Measurements from ENCODE around the gene SLC2A9. TPM values are rescaled to one million over a fixed set of nuclear protein-coding genes. Genes with fewer than 3 reads are reported as not detected.

SLC2A9 gene
- total RNA-seq, 4 donors from 2014 or later = 0.19 to 0.89 (median 0.62) TPM

DNA sequence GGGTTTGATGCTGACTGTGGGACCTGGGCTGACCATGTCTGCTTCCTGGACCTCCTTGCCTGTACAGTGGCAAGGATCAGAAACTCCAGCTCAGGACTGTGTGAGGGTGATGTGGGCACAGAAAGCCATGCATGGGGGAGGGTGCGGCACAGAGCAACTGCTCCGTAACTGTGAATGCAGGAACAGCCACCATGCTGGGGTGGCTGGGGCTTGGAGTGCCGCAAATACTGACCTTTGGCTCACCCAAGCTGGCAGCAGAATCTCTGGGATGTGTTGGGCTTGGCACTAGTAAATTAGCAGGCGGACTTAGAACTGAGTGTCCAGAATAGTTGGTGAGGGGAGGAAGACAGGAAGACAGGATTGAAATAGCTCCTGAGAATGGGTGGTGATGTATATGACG lies 187.9 kb downstream of the SLC2A9 start:
- H3K27me3 ChIP-seq = no peaks in the 10 kb centered on the region
- H3K27ac ChIP-seq = no peak overlapping the region
- no peaks in the 10 kb centered on the region for H3K9me3 ChIP-seq
- no peak for DNase-seq
- no peak overlapping the region for H3K4me3 ChIP-seq
- intact Hi-C loops (cut with DNase I; ENCODE audit: low total_unique reads) = no loop called here
- in situ Hi-C loops (cut with MboI; ENCODE audit: low sequenced_read_pairs in 4 of 4) = no loop called here
- H3K36me3 ChIP-seq = no peaks in the 10 kb centered on the region
- TF ChIP-seq, protein P1, sequence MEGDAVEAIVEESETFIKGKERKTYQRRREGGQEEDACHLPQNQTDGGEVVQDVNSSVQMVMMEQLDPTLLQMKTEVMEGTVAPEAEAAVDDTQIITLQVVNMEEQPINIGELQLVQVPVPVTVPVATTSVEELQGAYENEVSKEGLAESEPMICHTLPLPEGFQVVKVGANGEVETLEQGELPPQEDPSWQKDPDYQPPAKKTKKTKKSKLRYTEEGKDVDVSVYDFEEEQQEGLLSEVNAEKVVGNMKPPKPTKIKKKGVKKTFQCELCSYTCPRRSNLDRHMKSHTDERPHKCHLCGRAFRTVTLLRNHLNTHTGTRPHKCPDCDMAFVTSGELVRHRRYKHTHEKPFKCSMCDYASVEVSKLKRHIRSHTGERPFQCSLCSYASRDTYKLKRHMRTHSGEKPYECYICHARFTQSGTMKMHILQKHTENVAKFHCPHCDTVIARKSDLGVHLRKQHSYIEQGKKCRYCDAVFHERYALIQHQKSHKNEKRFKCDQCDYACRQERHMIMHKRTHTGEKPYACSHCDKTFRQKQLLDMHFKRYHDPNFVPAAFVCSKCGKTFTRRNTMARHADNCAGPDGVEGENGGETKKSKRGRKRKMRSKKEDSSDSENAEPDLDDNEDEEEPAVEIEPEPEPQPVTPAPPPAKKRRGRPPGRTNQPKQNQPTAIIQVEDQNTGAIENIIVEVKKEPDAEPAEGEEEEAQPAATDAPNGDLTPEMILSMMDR (IDR thresholded peaks at IDR 0.05 in 4 of 5, conservative IDR thresholded peaks at IDR 0.05 in 1 of 5) = no peak
- no peak for TF ChIP-seq POLR2A (IDR thresholded peaks at IDR 0.05)
- no peaks in the 10 kb centered on the region for H3K4me1 ChIP-seq
- no peak for ATAC-seq

DNA sequence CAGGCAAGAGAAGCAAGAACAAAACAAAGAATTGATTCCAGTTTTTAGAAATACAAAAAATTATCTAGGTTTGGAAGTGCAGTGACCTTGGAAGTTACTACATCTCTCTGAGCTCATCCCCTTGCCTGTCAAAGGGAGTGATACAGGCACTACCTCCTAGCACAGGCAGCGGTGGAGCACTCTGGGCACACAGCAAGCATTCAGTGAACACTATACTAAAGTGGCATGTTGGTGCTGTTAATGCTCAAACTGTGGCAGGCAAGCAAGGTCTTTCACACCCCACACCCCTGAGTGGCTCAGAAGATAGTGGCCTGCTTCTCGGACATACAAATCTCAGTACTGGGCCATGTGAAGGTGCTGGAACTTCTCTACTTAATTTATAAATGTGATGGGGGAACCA lies 188.7 kb downstream of the SLC2A9 start:
- no peaks in the 10 kb centered on the region for H3K9me3 ChIP-seq
- no peaks in the 10 kb centered on the region for H3K36me3 ChIP-seq
- TF ChIP-seq, protein P1 (IDR thresholded peaks at IDR 0.05 in 4 of 5, conservative IDR thresholded peaks at IDR 0.05 in 1 of 5) = no peak
- no peak for TF ChIP-seq POLR2A (IDR thresholded peaks at IDR 0.05)
- no peak for ATAC-seq
- intact Hi-C loops (cut with DNase I; ENCODE audit: low total_unique reads) (no loop called here), in situ Hi-C loops (cut with MboI; ENCODE audit: low sequenced_read_pairs in 4 of 4) (no loop called here)
- no peak for DNase-seq
- no peak overlapping the region for H3K4me3 ChIP-seq
- no peaks in the 10 kb centered on the region for H3K4me1 ChIP-seq
- H3K27ac ChIP-seq = no peak overlapping the region
- no peaks in the 10 kb centered on the region for H3K27me3 ChIP-seq

DNA sequence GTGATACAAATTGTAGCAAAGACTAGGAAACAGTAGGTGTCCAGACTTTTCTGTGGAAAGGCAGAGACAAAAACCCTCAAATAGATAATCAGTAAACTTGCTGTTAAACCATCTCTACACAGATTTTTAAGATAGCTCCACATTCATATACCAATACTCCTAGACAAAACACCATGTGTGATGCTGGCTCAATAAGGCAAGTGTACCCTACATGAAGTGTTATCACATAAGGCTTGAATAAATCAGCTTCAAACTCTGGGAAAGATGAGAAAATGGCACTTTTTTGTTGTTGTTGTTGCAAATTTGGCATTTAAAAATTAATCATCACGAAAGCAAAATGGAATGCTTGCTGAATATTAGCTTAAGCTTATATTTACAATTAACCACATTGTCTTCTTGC lies 194.7 kb downstream of the SLC2A9 start:
- no peaks in the 10 kb centered on the region for H3K9me3 ChIP-seq
- DNase-seq (no peak), ATAC-seq (no peak)
- no peaks in the 10 kb centered on the region for H3K4me1 ChIP-seq
- TF ChIP-seq POLR2A (IDR thresholded peaks at IDR 0.05) = no peak
- TF ChIP-seq, protein P1 (IDR thresholded peaks at IDR 0.05 in 4 of 5, conservative IDR thresholded peaks at IDR 0.05 in 1 of 5) = no peak
- in situ Hi-C loops (cut with MboI; ENCODE audit: low sequenced_read_pairs in 4 of 4) (no loop called here), intact Hi-C loops (cut with DNase I; ENCODE audit: low total_unique reads) (no loop called here)
- no peaks in the 10 kb centered on the region for H3K36me3 ChIP-seq
- no peaks in the 10 kb centered on the region for H3K27me3 ChIP-seq
- no peak overlapping the region for H3K4me3 ChIP-seq
- H3K27ac ChIP-seq = no peak overlapping the region

DNA sequence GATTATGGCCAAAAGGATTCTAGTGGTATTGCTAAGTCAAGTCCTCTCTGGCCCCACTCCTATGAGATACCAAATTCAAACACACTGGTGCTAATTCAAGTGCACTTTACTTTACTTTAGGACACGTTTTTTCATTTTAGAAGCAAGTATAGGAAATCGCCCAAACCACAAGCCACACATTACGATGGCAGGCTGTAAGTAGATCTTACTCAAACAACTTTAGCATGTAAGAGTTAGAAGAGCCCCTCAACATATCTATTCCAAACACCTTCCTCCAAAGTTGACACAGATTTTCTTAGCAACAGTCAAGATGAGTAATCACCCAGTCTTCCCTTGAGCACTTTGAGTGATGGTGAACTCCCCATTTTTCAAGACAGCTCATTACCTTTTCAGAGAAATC lies 196.2 kb downstream of the SLC2A9 start:
- no peak overlapping the region for H3K4me3 ChIP-seq
- intact Hi-C loops (cut with DNase I; ENCODE audit: low total_unique reads) (no loop called here), in situ Hi-C loops (cut with MboI; ENCODE audit: low sequenced_read_pairs in 4 of 4) (no loop called here)
- no peaks in the 10 kb centered on the region for H3K4me1 ChIP-seq
- H3K27ac ChIP-seq = no peak overlapping the region
- H3K9me3 ChIP-seq = no peaks in the 10 kb centered on the region
- H3K27me3 ChIP-seq = no peaks in the 10 kb centered on the region
- ATAC-seq (no peak), DNase-seq (no peak)
- TF ChIP-seq, protein P1 (IDR thresholded peaks at IDR 0.05 in 4 of 5, conservative IDR thresholded peaks at IDR 0.05 in 1 of 5) = no peak
- TF ChIP-seq POLR2A (IDR thresholded peaks at IDR 0.05) = no peak
- H3K36me3 ChIP-seq = no peaks in the 10 kb centered on the region

DNA sequence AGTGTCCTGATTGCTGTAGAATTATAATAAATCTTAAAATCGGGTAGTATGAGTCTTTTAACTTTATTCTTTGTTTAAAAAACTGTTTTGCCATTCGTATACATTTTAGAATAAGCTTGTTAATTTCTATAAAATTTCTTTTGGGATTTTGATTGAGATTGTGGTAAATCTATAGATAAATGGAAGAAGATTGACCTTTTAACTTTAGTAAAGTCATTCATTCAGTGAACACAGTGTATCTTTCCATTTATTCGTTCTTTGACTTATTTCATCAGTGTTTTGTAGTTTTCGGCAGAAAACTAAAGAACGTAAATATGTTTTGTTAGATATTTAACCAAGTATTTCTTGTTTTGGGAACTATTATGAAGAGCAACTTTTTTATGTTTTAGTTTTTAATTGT lies 201.0 kb downstream of the SLC2A9 start:
- in situ Hi-C loops (cut with MboI; ENCODE audit: low sequenced_read_pairs in 4 of 4) (no loop called here), intact Hi-C loops (cut with DNase I; ENCODE audit: low total_unique reads) (no loop called here)
- TF ChIP-seq, protein P1 (IDR thresholded peaks at IDR 0.05 in 4 of 5, conservative IDR thresholded peaks at IDR 0.05 in 1 of 5) = no peak
- no peak for TF ChIP-seq POLR2A (IDR thresholded peaks at IDR 0.05)
- H3K27ac ChIP-seq = no peak overlapping the region
- ATAC-seq (no peak), DNase-seq (no peak)
- no peak overlapping the region for H3K4me3 ChIP-seq
- H3K36me3 ChIP-seq = no peaks in the 10 kb centered on the region
- H3K4me1 ChIP-seq = no peaks in the 10 kb centered on the region
- H3K9me3 ChIP-seq = no peaks in the 10 kb centered on the region
- H3K27me3 ChIP-seq = no peaks in the 10 kb centered on the region

All from gastrocnemius medialis (tissue), 4 donors.